Stimulated activated CD4-positive, alpha-beta T cell treated with anti-CD3 and anti-CD28 coated beads, TNF-alpha, amount 100 ng/mL, for 48 hours (primary cell): ENCODE results near the gene ATF5.

Experiments
- DNase-seq, 3 donors: peaks; one replicate each; pipeline ENCODE4 v3.0.0-alpha.2; 2020; ENCODE audit warnings: low read depth in 3 of 3

Gene ATF5

DNA sequence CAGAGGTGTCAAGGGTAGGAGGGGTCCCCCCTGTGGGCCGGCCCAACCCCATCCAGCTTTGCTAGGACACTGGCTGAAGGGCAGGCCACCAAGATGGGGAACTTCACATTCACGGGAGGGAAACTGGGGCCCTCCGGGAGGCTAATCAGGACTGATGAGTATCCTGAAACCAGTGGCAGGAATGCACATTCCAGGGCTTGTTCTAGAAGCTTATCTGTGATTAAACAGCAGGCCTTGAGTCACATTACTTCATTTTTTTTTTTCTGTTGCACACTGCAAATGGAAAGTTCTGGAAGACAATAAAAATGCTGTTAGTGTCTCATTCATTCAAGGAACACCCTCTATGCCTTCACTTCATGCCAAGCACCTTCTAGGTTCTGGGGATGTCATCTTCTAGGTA lies 47.5 kb downstream of the ATF5 start:
- DNase-seq: no peak

- no peak for DNase-seq
Measured at GRCh38 chr19:49977076-49977475, 48.1 kb downstream of the ATF5 start.

- DNase-seq: no peak
Measured at GRCh38 chr19:49977881-49978280, 48.9 kb downstream of the ATF5 start.

DNA sequence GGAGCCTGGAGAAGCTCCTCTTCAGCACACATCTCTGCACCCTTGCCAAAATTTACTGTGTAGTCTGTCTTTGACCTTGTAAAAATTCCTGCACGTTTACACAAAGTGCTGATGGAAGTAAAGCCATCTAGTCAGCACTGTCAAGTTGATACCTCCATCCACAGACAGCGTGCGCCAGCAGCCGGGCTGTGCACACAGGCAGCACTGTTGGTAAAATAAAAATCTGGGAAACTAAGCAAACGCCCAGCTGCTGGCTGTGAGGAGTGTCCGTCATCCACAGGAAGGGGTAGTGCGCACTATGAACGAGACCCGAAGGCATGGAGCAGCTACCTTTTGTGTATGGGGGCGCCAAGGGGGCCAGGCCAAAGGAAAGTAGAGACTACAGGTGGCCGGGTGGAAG lies 49.3 kb downstream of the ATF5 start:
- DNase-seq: no peak

- DNase-seq: no peak
Measured at GRCh38 chr19:49981603-49982593, 52.9 kb downstream of the ATF5 start.
